DLD1 (cell line): Measurements from ENCODE around the gene OR5M11.
"Not testable (repeated sequence)": the region's sequence is repeated elsewhere in the genome, so short reads cannot be mapped to it uniquely, and the experiment has no call there.

Experiments used
- in situ Hi-C: cut with HindIII; loops from 2 replicates; pipeline ENCODE4 v1.10.0; 2017; ENCODE audit warnings: low sequenced_read_pairs

Gene OR5M11

DNA sequence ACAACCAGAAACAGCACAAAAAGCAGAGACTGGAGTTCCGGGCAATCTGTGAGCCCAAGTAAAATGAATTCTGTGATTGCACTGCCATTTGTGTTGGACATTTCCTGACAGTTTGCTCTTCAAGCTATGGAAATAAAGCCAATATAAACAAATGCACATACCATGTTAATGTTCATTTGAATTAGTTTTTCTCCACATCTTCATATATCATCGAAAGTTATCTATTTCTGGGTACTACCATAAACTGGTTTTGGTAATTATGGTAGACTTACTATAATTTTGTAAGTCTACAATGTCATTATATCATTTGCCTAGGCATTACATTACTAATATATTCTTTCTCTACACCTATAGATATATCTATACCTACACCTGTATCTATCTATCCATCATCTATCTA is at the start of gene OR5M11:
TSS of gene OR5M11 (minus strand) at position 101 of the 400 bp plus-strand sequence. CDS start at position 101, 0 bp downstream.
- in situ Hi-C loops, result no loop called here

DNA sequence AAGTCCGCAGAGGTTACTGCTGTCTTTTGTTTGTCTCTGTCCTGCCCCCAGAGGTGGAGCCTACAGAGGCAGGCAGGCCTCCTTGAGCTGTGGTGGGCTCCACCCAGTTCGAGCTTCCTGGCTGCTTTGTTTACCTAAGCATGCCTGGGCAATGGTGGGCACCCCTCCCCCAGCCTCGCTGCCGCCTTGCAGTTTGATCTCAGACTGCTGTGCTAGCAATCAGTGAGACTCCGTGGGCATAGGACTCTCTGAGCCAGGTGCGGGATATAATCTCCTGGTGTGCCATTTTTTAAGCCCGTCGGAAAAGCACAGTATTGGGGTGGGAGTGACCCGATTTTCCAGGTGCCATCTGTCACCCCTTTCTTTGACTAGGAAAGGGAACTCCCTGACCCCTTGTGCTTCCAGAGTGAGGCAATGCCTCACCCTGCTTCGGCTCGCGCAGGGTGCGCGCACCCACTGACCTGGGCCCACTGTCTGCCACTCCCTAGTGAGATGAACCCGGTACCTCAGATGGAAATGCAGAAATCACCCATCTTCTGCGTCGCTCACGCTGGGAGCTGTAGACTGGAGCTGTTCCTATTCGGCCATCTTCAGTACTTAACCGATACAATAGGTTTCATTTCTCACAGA is 49.1 kb upstream of the OR5M11 start:
- in situ Hi-C loops, result not testable (repeated sequence)

DNA sequence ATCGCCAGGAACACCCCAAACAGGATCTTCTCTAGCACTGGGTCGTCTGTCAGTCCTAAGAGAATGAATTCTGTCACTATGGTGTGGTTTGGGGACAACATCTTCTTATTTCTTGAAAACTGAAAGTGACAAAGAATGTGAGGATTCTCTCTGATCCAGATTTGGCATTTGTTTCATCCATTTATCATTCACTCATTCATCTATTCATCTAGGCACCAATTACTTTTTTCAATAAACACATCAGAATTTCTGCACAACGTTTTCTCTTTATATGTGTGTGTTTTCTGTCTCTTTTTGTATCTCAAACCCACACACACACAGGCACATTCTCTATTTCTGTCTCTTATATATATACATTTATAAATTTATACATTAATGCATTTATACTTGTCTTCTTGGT is 34.6 kb upstream of the OR5M11 start, which contains the start of gene OR5M10:
TSS of gene OR5M10 (minus strand) at position 101 of the 400 bp plus-strand sequence. CDS start at position 101, 0 bp downstream.
- in situ Hi-C loops, result no loop called here

DNA sequence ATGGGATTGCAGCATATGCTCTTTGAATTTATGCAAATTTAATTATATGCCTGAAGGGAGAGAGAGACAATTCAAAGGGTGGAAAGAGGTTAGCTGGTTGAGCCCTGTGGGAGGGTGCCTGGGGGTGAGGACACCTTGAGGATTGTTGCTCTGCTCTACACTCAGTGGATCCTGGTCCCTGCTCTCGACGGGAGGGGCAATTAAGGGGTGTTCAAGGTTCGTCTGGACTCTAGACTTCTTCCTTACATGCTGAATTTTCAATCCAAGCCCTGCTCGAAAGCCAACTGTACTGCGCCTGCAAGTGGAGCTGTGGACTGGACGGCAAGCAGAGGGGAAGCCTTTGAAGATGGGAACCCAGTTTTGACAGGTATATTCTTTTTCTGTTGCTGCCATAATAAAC is 15.5 kb upstream of the OR5M11 start:
- in situ Hi-C loops, result no loop called here

DNA sequence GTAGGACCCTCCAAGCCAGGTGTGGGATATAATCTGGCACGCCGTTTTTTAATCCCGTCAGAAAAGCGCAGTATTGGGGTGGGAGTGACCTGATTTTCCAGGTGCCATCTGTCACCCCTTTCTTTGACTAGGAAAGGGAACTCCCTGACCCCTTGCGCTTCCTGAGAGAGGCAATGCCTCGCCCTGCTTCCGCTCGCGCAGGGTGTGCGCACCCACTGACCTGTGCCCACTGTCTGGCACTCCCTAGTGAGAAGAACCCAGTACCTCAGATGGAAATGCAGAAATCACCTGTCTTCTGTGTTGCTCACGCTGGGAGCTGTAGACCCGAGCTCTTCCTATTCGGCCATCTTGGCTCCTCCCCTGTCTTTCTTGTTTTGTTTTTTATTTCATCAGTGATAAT is 11.6 kb upstream of the OR5M11 start:
- in situ Hi-C loops, result not testable (repeated sequence)

DNA sequence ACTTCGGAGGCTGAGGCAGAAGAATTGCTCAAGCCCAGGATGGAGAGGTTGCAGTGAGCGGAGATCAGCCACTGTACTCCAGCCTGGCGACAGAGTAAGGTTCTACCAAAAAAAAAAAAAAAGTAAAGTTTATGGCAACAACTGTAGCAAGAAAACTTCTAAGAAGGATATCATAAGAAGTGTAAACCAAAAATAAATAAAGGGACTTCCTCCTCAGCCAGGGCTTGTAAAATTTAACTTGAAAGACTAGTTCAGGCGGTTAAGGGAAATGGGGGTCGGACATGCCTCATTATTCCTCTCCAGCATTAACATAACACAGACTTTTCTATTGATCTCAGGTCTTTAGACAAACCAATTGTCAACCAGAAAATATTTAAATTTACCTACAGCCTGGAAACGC is 2.5 kb upstream of the OR5M11 start:
- in situ Hi-C loops, result no loop called here

DNA sequence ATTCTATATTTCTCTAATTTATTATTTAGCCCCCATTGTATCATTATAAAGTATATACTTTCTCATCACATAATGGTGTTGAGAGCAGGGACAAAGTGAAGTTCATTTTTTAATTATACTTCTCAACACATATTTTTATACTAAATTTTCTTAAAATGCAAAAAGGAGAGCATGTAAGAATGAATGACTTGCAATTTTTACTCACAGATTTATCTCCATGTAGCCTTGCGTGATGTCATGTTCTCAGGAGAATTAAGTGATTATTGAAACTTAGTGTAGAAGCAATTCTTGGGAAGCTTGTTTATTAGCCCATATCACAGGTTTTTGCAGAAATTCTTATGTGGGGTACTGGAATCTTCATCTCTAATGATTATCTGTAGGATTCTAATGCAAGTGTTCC is 682 bp upstream of the OR5M11 start:
- in situ Hi-C loops, result no loop called here

DNA sequence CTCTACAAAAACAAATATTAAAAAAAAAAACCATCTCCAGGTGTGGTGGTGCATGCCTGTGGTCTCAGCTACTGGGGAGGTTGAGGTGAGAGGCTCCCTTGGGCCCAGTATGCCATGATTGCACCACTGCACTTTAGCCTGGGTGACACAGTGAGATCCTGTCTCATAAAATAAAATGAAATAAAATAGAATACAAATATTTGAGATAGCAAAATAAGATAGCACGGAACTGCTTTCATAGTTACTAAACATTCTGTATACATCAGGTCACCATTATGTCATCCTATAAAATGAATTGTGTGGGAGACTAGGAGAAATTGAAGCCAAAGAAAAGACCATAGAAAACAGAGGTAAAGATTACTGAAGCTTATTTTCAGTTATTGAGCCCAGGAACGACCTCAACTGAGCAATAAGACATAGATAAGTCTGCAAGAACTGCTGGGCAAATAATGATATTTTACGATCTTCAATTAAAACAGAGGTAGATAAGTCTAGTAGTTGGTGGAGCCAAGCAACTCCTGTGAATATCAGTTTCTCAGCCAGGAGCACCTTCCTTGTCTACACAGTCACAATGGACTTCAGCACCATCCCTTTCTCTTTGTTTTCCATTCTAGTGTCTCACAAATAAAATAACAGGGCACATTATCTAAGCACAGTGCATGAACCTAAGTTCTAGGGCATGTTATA is 9.9 kb downstream of the OR5M11 start:
- in situ Hi-C loops, result no loop called here

DNA sequence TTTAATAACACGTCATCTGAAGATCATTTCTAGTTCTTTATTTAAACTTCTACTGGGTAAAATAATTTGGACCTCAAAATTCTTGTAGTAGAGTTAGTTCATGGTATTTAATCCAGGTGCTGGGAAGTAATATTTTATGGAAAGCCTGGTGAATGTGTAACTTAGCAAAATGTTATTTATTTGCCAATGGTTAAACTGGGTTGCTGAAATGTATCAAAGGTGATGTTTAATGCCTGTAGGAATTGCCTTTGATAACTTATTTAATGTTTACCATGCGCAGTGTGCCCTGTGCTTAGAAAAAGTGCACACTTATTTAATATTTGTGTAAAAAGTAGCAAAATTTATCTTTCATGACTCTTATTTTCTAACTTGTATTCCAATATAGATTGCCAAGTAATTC is 11.2 kb downstream of the OR5M11 start:
- in situ Hi-C loops, result no loop called here

DNA sequence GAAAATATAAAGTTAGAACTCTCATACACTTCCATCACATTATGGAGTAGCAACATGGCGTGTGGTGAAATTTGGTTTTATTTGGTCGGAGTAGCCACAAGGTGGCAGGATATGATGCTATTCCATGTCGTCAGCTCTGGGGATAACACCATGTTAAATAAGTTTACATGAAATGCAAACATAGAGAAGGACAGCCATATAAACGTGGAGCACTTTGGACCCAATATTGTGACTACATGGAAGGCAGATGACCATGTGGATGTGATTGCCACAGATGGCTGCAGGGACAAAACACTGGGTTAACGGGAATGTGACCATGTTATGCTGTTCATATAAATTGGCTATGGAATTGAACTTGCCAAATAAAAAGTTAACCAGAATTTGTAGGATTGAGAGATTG is 21.0 kb downstream of the OR5M11 start:
- in situ Hi-C loops, result no loop called here

DNA sequence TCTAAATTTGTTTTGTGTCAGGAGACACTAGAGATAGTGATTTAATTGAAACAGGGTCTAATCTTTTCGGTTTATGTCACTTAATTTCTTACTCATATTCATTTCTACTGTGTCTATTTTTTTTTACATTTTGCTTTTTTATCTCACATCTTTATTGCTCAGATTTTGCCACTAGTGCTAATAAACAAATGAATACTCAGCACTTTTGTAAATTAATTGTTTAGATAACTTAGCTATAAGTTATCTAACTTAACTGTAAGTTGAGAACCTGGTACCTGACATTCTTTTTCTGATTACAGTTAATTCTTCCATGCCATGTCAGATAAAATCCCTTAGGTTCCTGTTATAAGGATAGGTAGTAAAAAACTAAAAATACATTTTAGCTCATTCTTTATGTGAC is 29.8 kb downstream of the OR5M11 start:
- in situ Hi-C loops, result no loop called here

DNA sequence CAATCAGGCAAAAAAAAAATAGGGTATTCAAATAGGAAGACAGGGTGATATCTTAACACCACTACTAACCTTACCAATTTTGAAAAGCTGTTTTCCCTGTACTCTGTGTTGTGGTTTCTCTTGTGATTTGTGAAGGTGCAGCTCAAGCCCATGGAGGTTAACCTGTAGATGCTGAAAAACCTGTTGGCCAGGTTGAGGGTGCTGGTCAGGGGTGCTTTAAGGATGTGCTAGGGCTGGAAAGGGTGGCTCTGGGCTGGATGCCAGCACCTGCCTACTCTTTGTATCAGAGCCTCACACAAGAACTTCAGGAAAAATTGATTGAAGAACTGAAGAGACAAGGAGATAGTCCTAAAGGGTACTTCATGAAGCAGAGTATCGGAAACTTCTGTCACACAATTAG is 33.6 kb downstream of the OR5M11 start:
- in situ Hi-C loops, result no loop called here

DNA sequence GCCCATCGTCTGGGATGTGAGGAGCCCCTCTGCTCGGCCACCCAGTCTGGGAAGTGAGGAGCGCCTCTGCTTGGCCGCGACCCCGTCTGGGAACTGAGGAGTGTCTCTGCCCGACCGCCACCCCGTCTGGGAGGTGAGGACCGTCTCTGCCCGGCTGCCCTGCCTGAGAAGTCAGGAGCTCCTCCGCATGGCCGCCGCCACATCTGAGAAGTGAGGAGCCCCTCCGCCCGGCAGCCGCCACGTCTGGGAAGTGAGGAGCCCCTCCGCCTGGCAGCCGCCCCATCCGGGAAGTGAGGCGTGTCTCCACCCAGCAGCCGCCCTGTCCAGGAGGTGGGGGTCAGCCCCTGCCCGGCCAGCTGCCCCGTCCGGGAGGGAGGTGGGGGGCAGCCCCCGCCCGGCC is 46.0 kb downstream of the OR5M11 start:
- in situ Hi-C loops, result no loop called here

DNA sequence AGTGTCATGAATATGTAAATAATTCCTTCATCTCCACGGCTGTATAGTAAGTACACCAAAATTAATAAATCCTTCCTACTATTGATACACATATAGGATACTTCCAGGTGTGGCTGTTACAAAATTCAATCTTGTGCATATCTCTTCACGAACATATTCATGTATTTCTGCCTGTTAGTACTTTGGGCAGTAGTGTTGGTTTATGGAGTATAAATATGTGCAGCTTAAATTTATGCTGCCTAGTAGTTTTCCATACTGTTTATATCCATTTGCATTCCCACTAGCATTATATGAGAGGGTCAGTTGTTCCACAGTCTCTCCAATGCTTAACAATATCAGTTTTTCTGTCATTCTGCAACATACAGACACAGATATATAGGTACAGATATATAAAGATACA is 47.9 kb downstream of the OR5M11 start:
- in situ Hi-C loops, result no loop called here
